RWPE1 (cell line): Measurements from ENCODE around the gene CHKB.
A peak's percentile ranks its signal among the peaks of the same experiment; 100 is the strongest.

ENCODE experiments used
- CTCF ChIA-PET: fragments of 350-600 bp; sonication (Branson Sonifier 250); formaldehyde crosslinking; extraction: SDS; loops from one replicate; lab custom pipeline; 2021; lab: Yijun Ruan, JAX
- POLR2A ChIA-PET: fragments of 400-600 bp; formaldehyde crosslinking; extraction: SDS; loops from one replicate; lab custom pipeline; 2020; ENCODE audit warnings: antibody characterized with exemption; ENCODE audit not compliant: low non-redundant PET; lab: Yijun Ruan, JAX
- DNase-seq: peaks from one replicate; pipeline ENCODE4 v3.0.0; 2012; ENCODE audit warnings: low spot score
- H3K27ac ChIP-seq: fragments of 450-650 bp; 2 replicates; pipeline ENCODE4 v1.5.1; 2017
- CTCF ChIP-seq: fragments of 450-650 bp; conservative IDR thresholded peaks from 2 replicates; pipeline ENCODE4 v1.5.1; 2017; ENCODE audit warnings: low read depth, mild to moderate bottlenecking

CHKB gene

GRCh38 chr22:50529416-50529896 is 53.2 kb downstream of the CHKB start:
- no peak for TF ChIP-seq CTCF
- ChIA-PET POLR2A (interaction anchor here (0.9 to 1.0 kb wide), 2 partner anchors 33 to 53 kb away, joined by 3 to 4 read pairs; partner anchors contain the start of genes CHKB and SYCE3), CTCF (interaction anchor here (0.7 to 0.9 kb wide), 2 partner anchors 10 to 33 kb away, joined by 4 read pairs; partner anchors contain the start of gene SYCE3)
- peak overlapping the region; percentile 97 for H3K27ac ChIP-seq
- no peak for DNase-seq
